A549 (cell line): ENCODE data around the gene PDIK1L. TPM values are rescaled to one million over a fixed set of nuclear protein-coding genes. Genes with fewer than 3 reads are reported as not detected.

Experiments used
- ATAC-seq, 2 experiments: fragments of 200-7000 bp in 1 of 2; fragments of >200 bp in 1 of 2; cut with Nextera tagmentation in 1 of 2; cut with Tn5 transposase in 1 of 2; 3 replicates each; pipeline versions ENCODE4 v1.8.0 to v1.9.1; 2018 to 2020; ENCODE audit warnings: mild to moderate bottlenecking in 1 of 2, moderate library complexity in 1 of 2
- CTCF ChIA-PET: fragments of 300-600 bp; sonication (Branson Sonifier 250); formaldehyde crosslinking; extraction: SDS; loops from one replicate; lab custom pipeline; 2021; ENCODE audit warnings: antibody characterized with exemption, inconsistent platforms; lab: Yijun Ruan, JAX
- POLR2A ChIA-PET: fragments of 350-600 bp; formaldehyde crosslinking; extraction: SDS; loops from one replicate; lab custom pipeline; 2021; ENCODE audit warnings: antibody characterized with exemption, inconsistent platforms; lab: Yijun Ruan, JAX
- DNase-seq, 2 experiments: peaks; one replicate each; pipeline versions ENCODE4 v3.0.0 to v3.0.0-alpha.2; 2011 to 2016; ENCODE audit warnings: low read depth in 1 of 2, low spot score in 1 of 2
- FAIRE-seq: peaks from 2 replicates; lab custom pipeline; 2011; peaks lifted over from hg19 to GRCh38; lab: Jason Lieb, UNC
- H3K27ac ChIP-seq, 2 experiments: fragments of >200 bp; sonication (Bioruptor Twin); formaldehyde crosslinking; 3 replicates each; pipeline ENCODE4 v1.5.1; 2016 to 2017
- H3K4me1 ChIP-seq: fragments of >200 bp; sonication (Bioruptor Twin); formaldehyde crosslinking; 3 replicates; pipeline ENCODE4 v1.6.1; 2016
- H3K4me2 ChIP-seq: fragments of >200 bp; sonication (Bioruptor Twin); formaldehyde crosslinking; 3 replicates; pipeline ENCODE4 v1.6.1; 2016
- H3K4me3 ChIP-seq: fragments of >200 bp; sonication (Bioruptor Twin); formaldehyde crosslinking; 3 replicates; pipeline ENCODE4 v1.5.1; 2016
- H3K9me3 ChIP-seq: fragments of >200 bp; sonication (Bioruptor Twin); formaldehyde crosslinking; 3 replicates; pipeline ENCODE4 v1.6.1; 2016
- CBX2 ChIP-seq: fragments of 200-600 bp; sonication (generic); IDR thresholded peaks from 2 replicates; pipeline ENCODE4 v1.6.1; 2016; ENCODE audit warnings: low read depth, mild to moderate bottlenecking, borderline replicate concordance
- CHD2 ChIP-seq: fragments of 150-350 bp; IDR thresholded peaks from 2 replicates; pipeline ENCODE4 v1.6.1; 2014; ENCODE audit warnings: low read length; ENCODE audit not compliant: partially characterized antibody
- EHMT2 ChIP-seq: fragments of 200-600 bp; sonication (generic); IDR thresholded peaks from 2 replicates; pipeline ENCODE4 v1.6.1; 2016; ENCODE audit warnings: antibody characterized with exemption, low read depth, mild to moderate bottlenecking, moderate library complexity
- ESRRA ChIP-seq: fragments of 150-350 bp; IDR thresholded peaks from 2 replicates; pipeline ENCODE4 v1.6.1; 2014; ENCODE audit warnings: mild to moderate bottlenecking, low read length, borderline replicate concordance
- HOXB5 ChIP-seq: fragments of 250-450 bp; sonication (Bioruptor Pico); IDR thresholded peaks from 2 replicates; pipeline ENCODE4 v1.5.0; 2020; ENCODE audit warnings: mild to moderate bottlenecking, moderate library complexity
- JUN ChIP-seq, 2 experiments: fragments of >200 bp; sonication (Bioruptor Twin); formaldehyde crosslinking; IDR thresholded peaks; 2 replicates in 1 of 2; 3 replicates in 1 of 2; pipeline ENCODE4 v1.6.1; 2016 to 2017
- JUNB ChIP-seq: fragments of >200 bp; sonication (Bioruptor Twin); formaldehyde crosslinking; IDR thresholded peaks from 2 replicates; pipeline ENCODE4 v1.6.1; 2016
- MYC ChIP-seq: IDR thresholded peaks from 2 replicates; pipeline ENCODE4 v1.6.1; 2012; ENCODE audit warnings: mild to moderate bottlenecking, inconsistent platforms, low read length, improper control_type of control experiment, borderline replicate concordance
- NFE2L2 ChIP-seq: fragments of 150-350 bp; conservative IDR thresholded peaks from 2 replicates; pipeline ENCODE4 v1.6.1; 2014; ENCODE audit warnings: low read length
- PHF8 ChIP-seq: fragments of 200-600 bp; sonication (generic); IDR thresholded peaks from 2 replicates; pipeline ENCODE4 v1.6.1; 2016; ENCODE audit warnings: low read depth, mild to moderate bottlenecking, antibody characterized with exemption, moderate library complexity, borderline replicate concordance
- POLR2A ChIP-seq: IDR thresholded peaks from 2 replicates; pipeline ENCODE4 v1.6.1; 2012; ENCODE audit warnings: mild to moderate bottlenecking, low read length
- RAD21 ChIP-seq, 2 experiments: fragments of >200 bp in 1 of 2; sonication (Bioruptor Twin) in 1 of 2; formaldehyde crosslinking in 1 of 2; IDR thresholded peaks in 1 of 2; conservative IDR thresholded peaks in 1 of 2; 2 replicates in 1 of 2; 3 replicates in 1 of 2; pipeline ENCODE4 v1.6.1; 2012 to 2018; ENCODE audit warnings: inconsistent platforms in 1 of 2
- RARB ChIP-seq: fragments of 250-450 bp; sonication (Bioruptor Pico); IDR thresholded peaks from 2 replicates; pipeline ENCODE4 v1.8.0; 2021; ENCODE audit warnings: mild to moderate bottlenecking, moderate library complexity
- RFX5 ChIP-seq: fragments of 450-650 bp; IDR thresholded peaks from 2 replicates; pipeline ENCODE4 v1.7.1; 2014; ENCODE audit warnings: antibody characterized with exemption, mild to moderate bottlenecking, moderate library complexity
- RNF2 ChIP-seq: fragments of 200-600 bp; sonication (generic); IDR thresholded peaks from 2 replicates; pipeline ENCODE4 v1.6.1; 2016; ENCODE audit warnings: low read depth, mild to moderate bottlenecking, antibody characterized with exemption, moderate library complexity, borderline replicate concordance
- SREBF2 ChIP-seq: fragments of 450-650 bp; IDR thresholded peaks from 2 replicates; pipeline ENCODE4 v1.6.1; 2014; ENCODE audit warnings: mild to moderate bottlenecking, moderate library complexity
- TP53 ChIP-seq: fragments of 250-450 bp; sonication (Bioruptor Pico); IDR thresholded peaks from 2 replicates; pipeline ENCODE4 v1.5.0; 2021; ENCODE audit warnings: mild to moderate bottlenecking, moderate library complexity
- WGBS: methylation state at CpG from one replicate; pipeline ENCODE4 v1.1.6; 2017; ENCODE audit errors: missing lambda C conversion rate; 5-methylcytosine and 5-hydroxymethylcytosine counted together
- polyA plus RNA-seq, 4 experiments: library from polyadenylated mRNA; depleted of rRNA in 3 of 4; stranded (reverse); fragments of >200 nt; fragmentation: RNase III in 1 of 4; extraction: RNeasy Plus Mini Kit Qiagen cat#74134 plus additional on column Dnase treatment in 1 of 4; gene quantifications; 2 replicates in 3 of 4; 3 replicates in 1 of 4; pipeline ENCODE4 v1.2.3, GENCODE V29; 2011 to 2017
- TF ChIP-seq, protein P1 (sequence below): IDR thresholded peaks from 2 replicates; pipeline ENCODE4 v1.6.1; 2012
- TF ChIP-seq, protein P2 (sequence below): IDR thresholded peaks from 2 replicates; pipeline ENCODE4 v1.6.1; 2012; ENCODE audit warnings: low read depth, borderline replicate concordance
- TF ChIP-seq, protein P3 (sequence below): fragments of >200 bp; sonication (Bioruptor Twin); formaldehyde crosslinking; IDR thresholded peaks from 3 replicates; pipeline ENCODE4 v1.5.1; 2016
- TF ChIP-seq, protein P4 (sequence below): fragments of >200 bp; sonication (Bioruptor Twin); formaldehyde crosslinking; IDR thresholded peaks from 2 replicates; pipeline ENCODE4 v1.6.1; 2016
- TF ChIP-seq, protein P5 (sequence below): fragments of 150-350 bp; IDR thresholded peaks from 2 replicates; pipeline ENCODE4 v1.6.1; 2014; ENCODE audit warnings: low read depth, mild to moderate bottlenecking, low read length

Gene PDIK1L
- polyA plus RNA-seq, 2 of the 4 experiments (the other 2 are of a cell fraction), result 2.3 to 4.3 TPM

DNA sequence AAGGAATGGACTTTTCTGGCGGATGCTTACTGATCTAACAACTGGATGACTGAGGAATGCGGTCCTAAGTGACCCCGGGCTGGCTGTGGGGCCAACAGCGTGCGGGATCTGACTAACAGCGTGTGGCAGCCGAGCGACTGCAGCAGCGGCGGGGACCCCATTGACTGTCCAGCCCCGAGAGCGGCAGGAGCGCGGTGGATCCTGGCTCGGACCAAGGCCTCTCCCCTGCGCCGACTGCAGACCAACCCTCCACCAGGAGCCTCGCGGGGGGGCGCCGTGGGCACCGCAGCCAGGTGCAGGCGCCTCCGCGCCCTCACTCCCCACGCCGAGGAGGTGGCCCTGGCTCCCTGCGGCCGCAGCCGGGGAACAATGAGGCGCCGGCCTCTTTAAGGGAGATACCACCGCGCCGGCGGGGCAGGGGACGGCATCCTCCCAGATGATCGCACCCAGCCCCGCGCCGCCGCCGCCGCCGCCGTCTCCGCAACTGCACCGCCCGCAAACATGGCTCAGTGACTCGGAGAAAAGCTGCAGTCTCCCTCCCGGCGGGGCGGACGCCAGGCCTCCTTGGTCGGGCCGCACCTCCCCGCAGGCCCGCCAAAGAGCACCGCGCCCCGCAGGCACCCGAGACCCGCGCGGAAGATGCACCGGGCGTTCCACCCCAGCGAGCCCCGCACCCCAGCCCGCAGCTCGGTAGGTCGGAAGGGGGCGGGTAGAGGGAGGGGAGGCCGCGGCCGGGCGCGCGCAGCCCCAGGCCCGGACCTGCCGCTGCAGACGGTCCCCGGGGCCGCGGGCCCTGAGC, 694 bp upstream of the PDIK1L start (continued):
- no peak for TF ChIP-seq CHD2
- TF ChIP-seq, protein P1, sequence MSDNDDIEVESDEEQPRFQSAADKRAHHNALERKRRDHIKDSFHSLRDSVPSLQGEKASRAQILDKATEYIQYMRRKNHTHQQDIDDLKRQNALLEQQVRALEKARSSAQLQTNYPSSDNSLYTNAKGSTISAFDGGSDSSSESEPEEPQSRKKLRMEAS, result no peak; the same call in 1 of the 2 replicates
- TF ChIP-seq, protein P2, sequence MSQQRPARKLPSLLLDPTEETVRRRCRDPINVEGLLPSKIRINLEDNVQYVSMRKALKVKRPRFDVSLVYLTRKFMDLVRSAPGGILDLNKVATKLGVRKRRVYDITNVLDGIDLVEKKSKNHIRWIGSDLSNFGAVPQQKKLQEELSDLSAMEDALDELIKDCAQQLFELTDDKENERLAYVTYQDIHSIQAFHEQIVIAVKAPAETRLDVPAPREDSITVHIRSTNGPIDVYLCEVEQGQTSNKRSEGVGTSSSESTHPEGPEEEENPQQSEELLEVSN, result 0 out of 2 replicates have a peak, but pooled peaks have one; percentile 16
- peak in 1 of 2 experiments; percentile 61; a peak in 1 of 5 replicates for TF ChIP-seq JUN (IDR thresholded peaks at IDR 0.05)
- TF ChIP-seq SREBF2, result no peak
- no peak for TF ChIP-seq HOXB5 (CRISPR knock-in tag)
- no peak for TF ChIP-seq RFX5
- TF ChIP-seq ESRRA, result no peak
- no peak for TF ChIP-seq EHMT2
- TF ChIP-seq PHF8, result peak; percentile 35; the same call in 1 of the 2 replicates
- peak; percentile 48 for TF ChIP-seq POLR2A
- TF ChIP-seq RAD21 (conservative IDR thresholded peaks at IDR 0.05 in 1 of 2, IDR thresholded peaks at IDR 0.05 in 1 of 2), result no peak
- TF ChIP-seq NFE2L2, result no peak
- TF ChIP-seq RARB, result no peak
- TF ChIP-seq, protein P3, sequence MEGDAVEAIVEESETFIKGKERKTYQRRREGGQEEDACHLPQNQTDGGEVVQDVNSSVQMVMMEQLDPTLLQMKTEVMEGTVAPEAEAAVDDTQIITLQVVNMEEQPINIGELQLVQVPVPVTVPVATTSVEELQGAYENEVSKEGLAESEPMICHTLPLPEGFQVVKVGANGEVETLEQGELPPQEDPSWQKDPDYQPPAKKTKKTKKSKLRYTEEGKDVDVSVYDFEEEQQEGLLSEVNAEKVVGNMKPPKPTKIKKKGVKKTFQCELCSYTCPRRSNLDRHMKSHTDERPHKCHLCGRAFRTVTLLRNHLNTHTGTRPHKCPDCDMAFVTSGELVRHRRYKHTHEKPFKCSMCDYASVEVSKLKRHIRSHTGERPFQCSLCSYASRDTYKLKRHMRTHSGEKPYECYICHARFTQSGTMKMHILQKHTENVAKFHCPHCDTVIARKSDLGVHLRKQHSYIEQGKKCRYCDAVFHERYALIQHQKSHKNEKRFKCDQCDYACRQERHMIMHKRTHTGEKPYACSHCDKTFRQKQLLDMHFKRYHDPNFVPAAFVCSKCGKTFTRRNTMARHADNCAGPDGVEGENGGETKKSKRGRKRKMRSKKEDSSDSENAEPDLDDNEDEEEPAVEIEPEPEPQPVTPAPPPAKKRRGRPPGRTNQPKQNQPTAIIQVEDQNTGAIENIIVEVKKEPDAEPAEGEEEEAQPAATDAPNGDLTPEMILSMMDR, result no peak

DNA sequence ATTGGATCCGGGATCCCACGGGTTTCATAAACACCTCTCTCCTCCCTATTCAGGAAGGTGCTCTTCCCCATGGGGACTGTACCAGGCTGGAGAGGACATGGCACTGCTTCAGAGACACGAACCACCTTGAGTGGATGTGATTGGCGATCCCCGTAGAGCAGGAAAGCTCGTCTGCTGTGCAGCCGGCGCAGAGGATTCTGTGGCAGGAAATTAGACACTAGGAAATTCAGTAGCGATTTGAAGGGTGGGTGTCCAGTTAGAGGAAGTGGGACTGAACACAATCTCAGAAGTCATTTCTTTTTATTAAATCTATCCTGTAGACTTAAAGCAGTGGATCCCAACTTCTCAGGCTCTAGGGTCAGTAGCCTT, 767 bp downstream of the PDIK1L start:
- CTCF ChIA-PET, result interaction anchor here (3.2 kb wide), 1 partner anchor 33 kb away, joined by 21 read pairs; no protein-coding TSS in a partner anchor
- WGBS, result under 1% methylated on average over 7 of the region's 9 CpGs
- Histone ChIP-seq H3K4me2 (peak overlapping the region; percentile 84), H3K27ac (peak overlapping the region; percentile 87 to 99), H3K4me1 (peaks cover 6% of the 10 kb centered on the region), H3K4me3 (peak overlapping the region; percentile 86), H3K9me3 (no peaks in the 10 kb centered on the region)
- FAIRE-seq, result no peak
- POLR2A ChIA-PET, result no interaction called here
- ATAC-seq, result peak; percentile 10 to 40; a peak in 4 of 6 replicates
- TF ChIP-seq, protein P3, result no peak
- TF ChIP-seq MYC (no peak), CBX2 (no peak), RARB (no peak), RNF2 (no peak), SREBF2 (no peak), HOXB5 (CRISPR knock-in tag) (no peak), POLR2A (no peak), JUNB (no peak), TP53 (CRISPR knock-in tag) (no peak)
- TF ChIP-seq, protein P4, sequence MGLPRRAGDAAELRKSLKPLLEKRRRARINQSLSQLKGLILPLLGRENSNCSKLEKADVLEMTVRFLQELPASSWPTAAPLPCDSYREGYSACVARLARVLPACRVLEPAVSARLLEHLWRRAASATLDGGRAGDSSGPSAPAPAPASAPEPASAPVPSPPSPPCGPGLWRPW, result no peak
- TF ChIP-seq, protein P2, result no peak
- TF ChIP-seq, protein P5, sequence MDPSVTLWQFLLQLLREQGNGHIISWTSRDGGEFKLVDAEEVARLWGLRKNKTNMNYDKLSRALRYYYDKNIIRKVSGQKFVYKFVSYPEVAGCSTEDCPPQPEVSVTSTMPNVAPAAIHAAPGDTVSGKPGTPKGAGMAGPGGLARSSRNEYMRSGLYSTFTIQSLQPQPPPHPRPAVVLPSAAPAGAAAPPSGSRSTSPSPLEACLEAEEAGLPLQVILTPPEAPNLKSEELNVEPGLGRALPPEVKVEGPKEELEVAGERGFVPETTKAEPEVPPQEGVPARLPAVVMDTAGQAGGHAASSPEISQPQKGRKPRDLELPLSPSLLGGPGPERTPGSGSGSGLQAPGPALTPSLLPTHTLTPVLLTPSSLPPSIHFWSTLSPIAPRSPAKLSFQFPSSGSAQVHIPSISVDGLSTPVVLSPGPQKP, result no peak
- no peak for DNase-seq
